ENCODE data around the gene BRF1.
"Not testable (repeated sequence)": the region's sequence is repeated elsewhere in the genome, so short reads cannot be mapped to it uniquely, and the experiment has no call there.

The BRF1 gene

GRCh38 chr14:105328678-105329390 lies 28.0 kb upstream of the BRF1 start:
- Histone ChIP-seq H3K36me3 (ENCODE audit: insufficient read depth, low read length) (no peaks in the 10 kb centered on the region), H3K9ac (ENCODE audit: low read depth, low read length, poor library complexity, severe bottlenecking) (no peak overlapping the region), H3K4me3 (ENCODE audit: low read length, poor library complexity, severe bottlenecking) (no peak overlapping the region), H2AFZ (ENCODE audit: low read length) (no peak overlapping the region), H3K4me1 (ENCODE audit: insufficient read depth, low read length, poor library complexity, severe bottlenecking) (peaks cover 23% of the 10 kb centered on the region), H4K20me1 (ENCODE audit: insufficient read depth, low read length, poor library complexity, severe bottlenecking) (peaks cover 12% of the 10 kb centered on the region), H3K79me2 (ENCODE audit: insufficient read depth, low read length) (peaks cover 82% of the 10 kb centered on the region), H3K9me3 (ENCODE audit: insufficient read depth, low read depth, low read length) (no peaks in the 10 kb centered on the region), H3F3A (ENCODE audit: low read depth) (no peaks in the 10 kb centered on the region), H3K4me2 (ENCODE audit: low read depth, low read length, poor library complexity, severe bottlenecking) (no peak overlapping the region), H3K9me2 (replicated peaks; ENCODE audit: low read depth, low read length) (no peaks in the 10 kb centered on the region), H3K27me3 (ENCODE audit: insufficient read depth, low read length, poor library complexity, severe bottlenecking) (no peaks in the 10 kb centered on the region)
- TF ChIP-seq CTCF (conservative IDR thresholded peaks at IDR 0.05; ENCODE audit: low read length) = no peak
- no peak for TF ChIP-seq EZH2phosphoT487 (IDR thresholded peaks at IDR 0.05; ENCODE audit: borderline replicate concordance)

GRCh38 chr14:105328070-105328677 lies 27.4 kb upstream of the BRF1 start:
- no peaks in the 10 kb centered on the region for H3K9me2 ChIP-seq (replicated peaks; ENCODE audit: low read depth, low read length)
- H3F3A ChIP-seq (ENCODE audit: low read depth) = no peaks in the 10 kb centered on the region
- no peaks in the 10 kb centered on the region for H3K36me3 ChIP-seq (ENCODE audit: insufficient read depth, low read length)
- TF ChIP-seq CTCF (conservative IDR thresholded peaks at IDR 0.05; ENCODE audit: low read length) (no peak), EZH2phosphoT487 (IDR thresholded peaks at IDR 0.05; ENCODE audit: borderline replicate concordance) (no peak)
- no peak overlapping the region for H3K4me2 ChIP-seq (ENCODE audit: low read depth, low read length, poor library complexity, severe bottlenecking)
- H2AFZ ChIP-seq (ENCODE audit: low read length) = no peak overlapping the region
- H4K20me1 ChIP-seq (ENCODE audit: insufficient read depth, low read length, poor library complexity, severe bottlenecking) = peaks cover 12% of the 10 kb centered on the region
- H3K79me2 ChIP-seq (ENCODE audit: insufficient read depth, low read length) = peaks cover 82% of the 10 kb centered on the region
- no peak overlapping the region for H3K4me3 ChIP-seq (ENCODE audit: low read length, poor library complexity, severe bottlenecking)
- no peaks in the 10 kb centered on the region for H3K9me3 ChIP-seq (ENCODE audit: insufficient read depth, low read depth, low read length)
- no peak overlapping the region for H3K9ac ChIP-seq (ENCODE audit: low read depth, low read length, poor library complexity, severe bottlenecking)
- peaks cover 23% of the 10 kb centered on the region for H3K4me1 ChIP-seq (ENCODE audit: insufficient read depth, low read length, poor library complexity, severe bottlenecking)
- H3K27me3 ChIP-seq (ENCODE audit: insufficient read depth, low read length, poor library complexity, severe bottlenecking) = no peaks in the 10 kb centered on the region

- Histone ChIP-seq H4K20me1 (ENCODE audit: insufficient read depth, low read length, poor library complexity, severe bottlenecking) (peaks cover 12% of the 10 kb centered on the region), H3K79me2 (ENCODE audit: insufficient read depth, low read length) (peaks cover 82% of the 10 kb centered on the region), H3K4me1 (ENCODE audit: insufficient read depth, low read length, poor library complexity, severe bottlenecking) (peaks cover 25% of the 10 kb centered on the region)
- H3K4me3 ChIP-seq (ENCODE audit: low read length, poor library complexity, severe bottlenecking); H3K27me3 ChIP-seq (ENCODE audit: insufficient read depth, low read length, poor library complexity, severe bottlenecking); H3K4me2 ChIP-seq (ENCODE audit: low read depth, low read length, poor library complexity, severe bottlenecking); H3F3A ChIP-seq (ENCODE audit: low read depth); H3K9ac ChIP-seq (ENCODE audit: low read depth, low read length, poor library complexity, severe bottlenecking); H3K36me3 ChIP-seq (ENCODE audit: insufficient read depth, low read length); H2AFZ ChIP-seq (ENCODE audit: low read length); H3K9me3 ChIP-seq (ENCODE audit: insufficient read depth, low read depth, low read length); H3K9me2 ChIP-seq (replicated peaks; ENCODE audit: low read depth, low read length): not testable (repeated sequence)
Observed at GRCh38 chr14:105327695-105328045, 26.9 kb upstream of the BRF1 start.
